PC-9 (cell line): ENCODE results near the gene ROPN1B.

ENCODE experiments used
- CTCF ChIP-seq: fragments of 200-600 bp; sonication (generic); conservative IDR thresholded peaks from 2 replicates; pipeline ENCODE4 v1.6.1; 2017; ENCODE audit warnings: mixed run types, antibody characterized with exemption, mild to moderate bottlenecking, moderate library complexity
- EZH2 ChIP-seq: fragments of 200-600 bp; sonication (generic); IDR thresholded peaks from 2 replicates; pipeline ENCODE4 v1.8.0; 2017; ENCODE audit warnings: antibody characterized with exemption, low read depth

DNA sequence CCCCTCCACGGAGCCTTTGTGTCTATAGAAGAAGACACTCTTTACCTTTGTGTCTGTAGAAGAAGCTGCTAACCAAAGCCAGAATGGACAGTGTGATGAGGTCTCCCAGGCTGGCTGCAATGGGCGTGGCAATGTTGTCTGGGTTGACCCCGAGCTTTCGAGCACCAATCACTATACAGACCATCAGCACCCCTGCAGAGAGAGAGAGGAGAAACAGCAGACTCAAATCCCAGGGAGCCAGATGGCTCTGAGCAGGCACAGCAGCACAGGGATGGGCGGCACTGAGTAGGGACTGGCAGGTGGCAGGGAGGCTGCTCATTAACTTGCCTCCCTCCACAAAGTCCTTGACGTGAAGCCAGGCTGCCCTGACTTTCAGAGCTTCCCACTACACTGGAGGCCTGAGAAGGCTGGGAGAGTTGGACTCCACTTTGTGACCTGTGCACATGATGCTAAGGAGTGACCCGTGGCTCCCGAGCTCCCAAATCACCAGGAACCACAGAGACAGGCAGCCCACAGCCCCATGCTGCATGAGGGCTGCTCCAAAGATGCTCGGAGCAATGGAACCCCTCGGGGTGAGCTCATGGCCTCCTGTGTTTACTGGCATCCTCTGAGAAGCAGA lies 53.9 kb downstream of the ROPN1B start:
- TF ChIP-seq EZH2 (no peak), CTCF (no peak)
